ENCODE data around the gene LPAR3.

GRCh38 chr1:84907095-84907827, 14.3 kb upstream of the LPAR3 start:
- TF ChIP-seq, protein P1, sequence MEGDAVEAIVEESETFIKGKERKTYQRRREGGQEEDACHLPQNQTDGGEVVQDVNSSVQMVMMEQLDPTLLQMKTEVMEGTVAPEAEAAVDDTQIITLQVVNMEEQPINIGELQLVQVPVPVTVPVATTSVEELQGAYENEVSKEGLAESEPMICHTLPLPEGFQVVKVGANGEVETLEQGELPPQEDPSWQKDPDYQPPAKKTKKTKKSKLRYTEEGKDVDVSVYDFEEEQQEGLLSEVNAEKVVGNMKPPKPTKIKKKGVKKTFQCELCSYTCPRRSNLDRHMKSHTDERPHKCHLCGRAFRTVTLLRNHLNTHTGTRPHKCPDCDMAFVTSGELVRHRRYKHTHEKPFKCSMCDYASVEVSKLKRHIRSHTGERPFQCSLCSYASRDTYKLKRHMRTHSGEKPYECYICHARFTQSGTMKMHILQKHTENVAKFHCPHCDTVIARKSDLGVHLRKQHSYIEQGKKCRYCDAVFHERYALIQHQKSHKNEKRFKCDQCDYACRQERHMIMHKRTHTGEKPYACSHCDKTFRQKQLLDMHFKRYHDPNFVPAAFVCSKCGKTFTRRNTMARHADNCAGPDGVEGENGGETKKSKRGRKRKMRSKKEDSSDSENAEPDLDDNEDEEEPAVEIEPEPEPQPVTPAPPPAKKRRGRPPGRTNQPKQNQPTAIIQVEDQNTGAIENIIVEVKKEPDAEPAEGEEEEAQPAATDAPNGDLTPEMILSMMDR (conservative IDR thresholded peaks at IDR 0.05; ENCODE audit: low read depth, low read length) = no peak
- TF ChIP-seq EZH2 (IDR thresholded peaks at IDR 0.05; ENCODE audit: borderline replicate concordance, low read depth, low read length, poor library complexity, severe bottlenecking) = no peak

Data from A673 (cell line).